ENCODE results near the gene RTL5.

DNA sequence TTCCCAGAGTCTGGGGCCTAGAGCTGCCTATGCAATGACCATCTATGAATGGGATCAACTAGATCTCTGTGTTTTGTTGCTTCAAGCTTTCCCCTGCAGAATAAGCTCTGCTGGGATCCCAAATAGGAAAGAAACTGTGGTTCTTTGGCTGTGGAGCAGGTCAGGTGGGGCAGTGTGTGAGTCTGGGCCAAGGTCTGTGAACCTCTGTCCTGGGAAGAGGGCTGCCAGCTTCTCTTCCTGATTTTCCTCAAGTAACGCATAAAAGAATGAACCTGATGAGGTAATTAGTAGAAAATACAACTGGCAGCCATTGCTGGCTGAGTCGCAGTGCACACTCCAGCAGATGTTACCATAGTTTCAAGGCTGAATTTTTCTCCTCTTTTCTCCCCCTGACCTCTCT is 45.3 kb upstream of the RTL5 start:
- TF ChIP-seq, protein P1, sequence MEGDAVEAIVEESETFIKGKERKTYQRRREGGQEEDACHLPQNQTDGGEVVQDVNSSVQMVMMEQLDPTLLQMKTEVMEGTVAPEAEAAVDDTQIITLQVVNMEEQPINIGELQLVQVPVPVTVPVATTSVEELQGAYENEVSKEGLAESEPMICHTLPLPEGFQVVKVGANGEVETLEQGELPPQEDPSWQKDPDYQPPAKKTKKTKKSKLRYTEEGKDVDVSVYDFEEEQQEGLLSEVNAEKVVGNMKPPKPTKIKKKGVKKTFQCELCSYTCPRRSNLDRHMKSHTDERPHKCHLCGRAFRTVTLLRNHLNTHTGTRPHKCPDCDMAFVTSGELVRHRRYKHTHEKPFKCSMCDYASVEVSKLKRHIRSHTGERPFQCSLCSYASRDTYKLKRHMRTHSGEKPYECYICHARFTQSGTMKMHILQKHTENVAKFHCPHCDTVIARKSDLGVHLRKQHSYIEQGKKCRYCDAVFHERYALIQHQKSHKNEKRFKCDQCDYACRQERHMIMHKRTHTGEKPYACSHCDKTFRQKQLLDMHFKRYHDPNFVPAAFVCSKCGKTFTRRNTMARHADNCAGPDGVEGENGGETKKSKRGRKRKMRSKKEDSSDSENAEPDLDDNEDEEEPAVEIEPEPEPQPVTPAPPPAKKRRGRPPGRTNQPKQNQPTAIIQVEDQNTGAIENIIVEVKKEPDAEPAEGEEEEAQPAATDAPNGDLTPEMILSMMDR (IDR thresholded peaks at IDR 0.05; ENCODE audit: low read depth, low read length): no peak
- no peak for TF ChIP-seq POLR2A (IDR thresholded peaks at IDR 0.05; ENCODE audit: extremely low read depth, insufficient read length)

Measured in NB4 (cell line).